Neural progenitor cell (in vitro differentiated cells): Measurements from ENCODE around the gene PREX1. TPM values are rescaled to one million over a fixed set of nuclear protein-coding genes. Genes with fewer than 3 reads are reported as not detected.

Experiments
- DNase-seq: peaks from one replicate; pipeline ENCODE4 v3.0.0-alpha.2; 2016; ENCODE audit warnings: low spot score
- H2AFZ ChIP-seq: fragments of 200-600 bp; sonication (generic); replicated peaks from 2 replicates; pipeline ENCODE4 v1.6.1; 2016; ENCODE audit warnings: antibody characterized with exemption
- H3F3A ChIP-seq: fragments of 200-600 bp; sonication (generic); 2 replicates; pipeline ENCODE4 v1.6.1; 2016; ENCODE audit warnings: antibody characterized with exemption, low read depth
- H3K27ac ChIP-seq: fragments of 200-600 bp; sonication (generic); 2 replicates; pipeline ENCODE4 v1.5.1; 2016; ENCODE audit warnings: mild to moderate bottlenecking
- H3K27me3 ChIP-seq: fragments of 200-600 bp; sonication (generic); 2 replicates; pipeline ENCODE4 v1.6.1; 2016; ENCODE audit warnings: mild to moderate bottlenecking, moderate library complexity
- H3K36me3 ChIP-seq: fragments of 200-600 bp; sonication (generic); 2 replicates; pipeline ENCODE4 v1.5.1; 2016
- H3K4me1 ChIP-seq: fragments of 200-600 bp; sonication (generic); 2 replicates; pipeline ENCODE4 v1.6.1; 2016; ENCODE audit warnings: mixed run types
- H3K4me2 ChIP-seq: fragments of 200-600 bp; sonication (generic); 2 replicates; pipeline ENCODE4 v1.6.1; 2016
- H3K4me3 ChIP-seq: fragments of 200-600 bp; sonication (generic); 2 replicates; pipeline ENCODE4 v1.5.1; 2016
- H3K79me2 ChIP-seq: fragments of 200-600 bp; sonication (generic); 2 replicates; pipeline ENCODE4 v1.6.1; 2016; ENCODE audit warnings: low read depth
- H3K9ac ChIP-seq: fragments of 200-600 bp; sonication (generic); 2 replicates; pipeline ENCODE4 v1.6.1; 2016
- H3K9me3 ChIP-seq: fragments of 200-600 bp; sonication (generic); 2 replicates; pipeline ENCODE4 v1.5.1; 2016; ENCODE audit warnings: low read depth
- H4K20me1 ChIP-seq: fragments of 200-600 bp; sonication (generic); 2 replicates; pipeline ENCODE4 v1.6.1; 2016; ENCODE audit warnings: low read depth
- H3K27ac Mint-ChIP-seq: 3 replicates; pipeline ENCODE4 v1.8.0; 2021; ENCODE audit warnings: mixed read lengths
- H3K27me3 Mint-ChIP-seq: 2 replicates; pipeline ENCODE4 v1.8.0; 2022; ENCODE audit warnings: low read depth, mild to moderate bottlenecking, inconsistent platforms, moderate library complexity, mixed read lengths; ENCODE audit not compliant: insufficient read depth
- H3K36me3 Mint-ChIP-seq: 3 replicates; pipeline ENCODE4 v1.8.0; 2021; ENCODE audit warnings: mixed read lengths
- H3K4me1 Mint-ChIP-seq: 3 replicates; pipeline ENCODE4 v1.8.0; 2021; ENCODE audit warnings: mixed read lengths
- H3K4me3 Mint-ChIP-seq: 3 replicates; pipeline ENCODE4 v1.8.0; 2021; ENCODE audit warnings: mild to moderate bottlenecking, moderate library complexity, mixed read lengths
- H3K9me3 Mint-ChIP-seq: 3 replicates; pipeline ENCODE4 v1.8.0; 2020; ENCODE audit warnings: mixed read lengths
- CTCF ChIP-seq: fragments of 200-600 bp; sonication (generic); IDR thresholded peaks from 2 replicates; pipeline ENCODE4 v1.5.1; 2017; ENCODE audit warnings: antibody characterized with exemption, mild to moderate bottlenecking
- EZH2 ChIP-seq: fragments of 200-600 bp; sonication (generic); IDR thresholded peaks from 2 replicates; pipeline ENCODE4 v1.6.1; 2017; ENCODE audit warnings: antibody characterized with exemption, mild to moderate bottlenecking, moderate library complexity
- EZH2phosphoT487 ChIP-seq: fragments of 200-600 bp; sonication (generic); IDR thresholded peaks from 2 replicates; pipeline ENCODE4 v1.6.1; 2017; ENCODE audit warnings: antibody characterized with exemption
- total RNA-seq: library from RNA; depleted of rRNA; stranded (reverse); fragments of >200 nt; gene quantifications from 2 replicates; pipeline ENCODE4 v1.2.3, GENCODE V29; 2015; ENCODE audit warnings: low replicate concordance

The PREX1 gene
- total RNA-seq, 1 donor from 2014 or later: 4.5 TPM

GRCh38 chr20:48733296-48733790 lies 94.5 kb downstream of the PREX1 start:
- Histone ChIP-seq H3K4me2 (no peak overlapping the region), H3K4me3 (no peak overlapping the region), H3K36me3 (no peaks in the 10 kb centered on the region), H2AFZ (no peak overlapping the region), H3F3A (peaks cover 9% of the 10 kb centered on the region), H3K27me3 (no peaks in the 10 kb centered on the region), H4K20me1 (no peaks in the 10 kb centered on the region), H3K9ac (no peak overlapping the region), H3K79me2 (no peaks in the 10 kb centered on the region), H3K9me3 (no peaks in the 10 kb centered on the region), H3K27ac (no peak overlapping the region), H3K4me1 (peaks cover 5% of the 10 kb centered on the region)
- H3K4me3 Mint-ChIP-seq: no peak overlapping the region
- H3K36me3 Mint-ChIP-seq: peaks cover 38% of the 10 kb centered on the region
- H3K9me3 Mint-ChIP-seq: no peaks in the 10 kb centered on the region
- H3K4me1 Mint-ChIP-seq: peaks cover 20% of the 10 kb centered on the region
- DNase-seq: no peak
- H3K27me3 Mint-ChIP-seq: peaks cover 5% of the 10 kb centered on the region
- H3K27ac Mint-ChIP-seq: no peak overlapping the region
- no peak for TF ChIP-seq EZH2phosphoT487
- no peak for TF ChIP-seq EZH2
- TF ChIP-seq CTCF: no peak

- no peak overlapping the region for H3K4me2 ChIP-seq
- H2AFZ ChIP-seq: no peak overlapping the region
- H3K9ac ChIP-seq: no peak overlapping the region
- H3K27ac ChIP-seq: no peak overlapping the region
- no peaks in the 10 kb centered on the region for H3K9me3 ChIP-seq
- no peak overlapping the region for H3K4me3 ChIP-seq
- Mint-ChIP-seq H3K27me3 (peaks cover 4% of the 10 kb centered on the region), H3K27ac (no peak overlapping the region), H3K4me1 (peaks cover 9% of the 10 kb centered on the region), H3K36me3 (peaks cover 33% of the 10 kb centered on the region), H3K4me3 (no peak overlapping the region), H3K9me3 (no peaks in the 10 kb centered on the region)
- H3K79me2 ChIP-seq: no peaks in the 10 kb centered on the region
- no peaks in the 10 kb centered on the region for H4K20me1 ChIP-seq
- TF ChIP-seq EZH2phosphoT487: no peak
- TF ChIP-seq CTCF: no peak
- TF ChIP-seq EZH2: no peak
- H3K27me3 ChIP-seq: no peaks in the 10 kb centered on the region
- H3F3A ChIP-seq: peaks cover 2% of the 10 kb centered on the region
- no peak for DNase-seq
- no peaks in the 10 kb centered on the region for H3K36me3 ChIP-seq
- peaks cover 7% of the 10 kb centered on the region for H3K4me1 ChIP-seq
Measured at GRCh38 chr20:48732081-48732829, 95.5 kb downstream of the PREX1 start.

GRCh38 chr20:48731536-48731935 lies 96.3 kb downstream of the PREX1 start:
- Mint-ChIP-seq H3K36me3 (peaks cover 33% of the 10 kb centered on the region), H3K9me3 (no peaks in the 10 kb centered on the region), H3K27ac (no peak overlapping the region), H3K4me1 (peaks cover 8% of the 10 kb centered on the region), H3K4me3 (no peak overlapping the region), H3K27me3 (peaks cover 4% of the 10 kb centered on the region)
- H3K9me3 ChIP-seq: no peaks in the 10 kb centered on the region
- no peak overlapping the region for H3K4me2 ChIP-seq
- H4K20me1 ChIP-seq: no peaks in the 10 kb centered on the region
- DNase-seq: no peak
- H3K27me3 ChIP-seq: no peaks in the 10 kb centered on the region
- no peak overlapping the region for H3K27ac ChIP-seq
- H3F3A ChIP-seq: no peaks in the 10 kb centered on the region
- TF ChIP-seq CTCF: no peak
- TF ChIP-seq EZH2: no peak
- no peak for TF ChIP-seq EZH2phosphoT487
- no peaks in the 10 kb centered on the region for H3K36me3 ChIP-seq
- H3K4me3 ChIP-seq: no peak overlapping the region
- H3K4me1 ChIP-seq: peaks cover 7% of the 10 kb centered on the region
- no peak overlapping the region for H3K9ac ChIP-seq
- no peak overlapping the region for H2AFZ ChIP-seq
- no peaks in the 10 kb centered on the region for H3K79me2 ChIP-seq
